HG02840 (cell line): Measurements from ENCODE around the gene MAL.

Experiments
- ATAC-seq: cut with Tn5 transposase; IDR thresholded peaks from one replicate; pipeline ENCODE4 v1.9.1; 2021; ENCODE audit warnings: mild to moderate bottlenecking, moderate library complexity, moderate number of reproducible peaks; ENCODE audit not compliant: unreplicated experiment, low FRiP score

MAL gene

DNA sequence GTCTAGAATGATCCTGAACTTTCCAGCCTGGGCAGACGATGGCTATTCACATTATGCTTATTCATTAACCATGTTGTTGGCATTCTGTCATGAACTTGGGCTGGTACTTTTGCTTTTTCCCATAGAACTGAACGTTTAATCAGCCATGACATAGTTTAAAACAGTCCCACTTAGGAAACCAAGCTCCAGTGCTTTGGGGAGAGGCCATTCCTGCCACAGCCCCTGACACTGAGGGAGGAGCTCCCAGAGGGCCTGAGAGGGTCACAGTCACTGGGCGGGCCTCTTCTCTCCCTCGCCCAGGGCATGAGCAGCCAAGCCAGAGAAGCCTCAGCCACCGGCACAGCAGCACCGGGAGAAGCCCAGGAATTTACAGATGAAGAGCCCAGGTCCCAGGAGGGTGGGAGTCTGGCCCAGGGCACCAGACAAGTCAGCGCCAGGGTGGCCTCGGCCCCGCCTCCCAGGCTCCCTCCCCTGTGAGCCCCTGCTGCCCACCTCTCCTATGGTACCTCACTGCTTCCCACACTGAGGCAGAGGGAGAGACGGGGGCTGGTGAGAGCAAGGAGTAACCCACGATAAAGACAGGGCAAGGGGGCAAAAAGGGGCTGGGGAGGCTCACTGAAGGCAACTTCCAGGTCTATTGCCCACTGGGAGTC is 33.6 kb downstream of the MAL start:
- no peak for ATAC-seq

DNA sequence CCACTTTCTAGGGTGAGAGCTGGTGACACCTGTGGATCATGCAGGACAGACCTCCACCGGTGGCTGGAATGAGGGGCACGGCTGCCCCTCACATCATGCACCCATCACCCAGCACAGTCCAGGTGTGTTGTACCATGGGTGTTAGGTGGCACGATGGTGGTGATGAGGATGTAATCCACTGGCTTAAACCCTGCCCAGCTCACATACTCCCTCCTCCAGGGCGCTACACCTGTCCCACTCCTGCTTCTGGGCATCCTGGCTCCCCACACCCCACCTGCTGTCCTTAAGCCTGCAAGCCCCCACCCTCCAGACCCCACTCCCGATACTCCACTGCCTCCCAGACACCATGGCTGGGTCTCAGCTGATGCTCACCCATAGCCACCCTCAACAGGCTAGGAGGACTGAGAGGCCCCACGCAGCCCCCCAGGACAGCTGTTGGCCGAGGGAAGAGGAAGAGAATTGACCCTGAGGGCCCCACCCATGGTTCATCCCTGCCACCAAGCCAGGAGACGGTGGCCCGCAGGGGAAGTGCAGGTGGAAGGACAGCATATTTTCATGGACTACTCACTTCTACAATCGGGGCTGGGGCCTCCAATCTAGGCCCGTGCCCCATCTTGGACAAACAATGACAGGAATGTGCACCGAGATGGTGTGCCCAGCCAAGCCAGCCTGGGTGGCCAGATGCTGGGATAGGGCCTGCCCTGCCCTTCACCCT is 34.3 kb downstream of the MAL start:
- no peak for ATAC-seq

DNA sequence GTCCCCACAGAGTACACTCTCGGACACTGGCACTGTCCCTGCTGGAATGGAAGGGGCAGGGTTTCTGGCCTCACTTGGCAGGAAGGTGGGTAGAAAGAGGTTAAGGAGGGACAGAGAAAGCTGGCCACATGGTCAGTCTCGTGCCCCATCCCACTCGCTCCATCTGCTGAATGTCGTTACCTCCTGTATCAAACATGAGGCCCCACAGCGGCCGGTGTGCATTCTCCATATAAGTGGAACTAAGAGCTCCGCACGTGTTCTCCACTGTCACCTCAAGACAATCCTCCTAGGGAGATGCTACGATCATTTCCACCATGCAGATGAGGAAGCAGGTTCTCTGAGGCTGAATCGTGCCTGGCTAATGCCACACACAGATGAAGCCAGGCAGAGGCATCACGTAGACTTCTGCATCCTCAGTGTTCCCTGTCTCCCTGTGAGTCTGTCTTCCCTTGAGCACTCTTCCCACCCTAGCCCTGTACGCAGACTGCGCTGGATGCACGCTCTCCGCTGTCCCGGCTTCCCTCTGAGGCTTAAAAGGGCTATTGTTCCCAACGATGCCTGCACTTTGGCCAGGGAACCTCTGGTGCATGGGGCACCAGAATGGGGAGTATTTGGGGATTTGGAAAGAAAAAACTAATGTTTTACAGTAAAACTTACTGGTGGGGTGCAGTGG is 35.1 kb downstream of the MAL start:
- ATAC-seq = no peak

DNA sequence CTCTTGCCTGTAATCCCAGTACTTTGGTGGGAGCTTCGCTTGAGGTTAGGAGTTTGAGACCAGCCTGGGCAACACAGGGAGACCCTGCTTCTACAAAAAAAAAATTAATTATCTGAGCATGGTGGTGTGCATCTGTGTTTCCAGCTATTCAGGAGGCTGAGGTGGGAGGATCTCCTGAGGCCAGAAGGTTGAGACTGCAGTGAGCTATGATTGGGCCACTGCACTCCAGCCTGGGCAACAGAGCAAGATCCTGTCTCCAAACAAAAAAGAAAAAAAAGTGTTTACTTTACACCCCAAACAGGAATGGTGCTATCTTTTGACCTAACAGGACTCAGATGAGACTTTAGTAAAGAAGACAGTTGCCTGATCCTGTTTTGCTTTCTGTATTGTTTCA is 35.6 kb downstream of the MAL start:
- ATAC-seq = no peak

DNA sequence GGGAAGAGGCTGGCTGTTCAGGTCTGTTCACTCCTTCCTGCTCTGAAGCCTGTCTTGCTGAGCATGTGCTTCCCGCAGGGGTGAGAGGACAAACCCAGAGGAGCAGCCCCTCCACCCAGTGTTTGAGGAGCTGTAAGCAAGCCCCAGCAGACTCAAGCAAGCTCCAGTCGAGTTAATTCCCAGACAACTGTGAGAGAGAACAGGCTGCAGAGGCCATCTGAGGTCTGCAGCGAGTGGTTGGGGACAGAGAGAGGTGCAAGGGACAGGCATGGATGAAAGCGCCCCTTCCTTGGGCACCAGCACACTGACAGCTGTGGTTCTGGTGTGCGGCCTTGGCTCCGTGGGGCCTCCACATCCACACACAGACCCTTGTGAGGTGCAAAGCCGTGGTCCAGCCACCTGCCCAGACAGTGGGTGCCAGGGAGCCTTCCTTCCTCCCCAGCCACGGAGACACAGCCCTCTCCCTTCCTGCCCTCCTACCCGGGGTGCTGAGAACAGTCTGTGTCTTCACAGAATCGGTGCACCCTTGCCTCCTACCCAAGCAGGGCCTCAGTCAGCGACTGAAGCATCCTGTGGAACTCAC is 36.2 kb downstream of the MAL start:
- no peak for ATAC-seq

DNA sequence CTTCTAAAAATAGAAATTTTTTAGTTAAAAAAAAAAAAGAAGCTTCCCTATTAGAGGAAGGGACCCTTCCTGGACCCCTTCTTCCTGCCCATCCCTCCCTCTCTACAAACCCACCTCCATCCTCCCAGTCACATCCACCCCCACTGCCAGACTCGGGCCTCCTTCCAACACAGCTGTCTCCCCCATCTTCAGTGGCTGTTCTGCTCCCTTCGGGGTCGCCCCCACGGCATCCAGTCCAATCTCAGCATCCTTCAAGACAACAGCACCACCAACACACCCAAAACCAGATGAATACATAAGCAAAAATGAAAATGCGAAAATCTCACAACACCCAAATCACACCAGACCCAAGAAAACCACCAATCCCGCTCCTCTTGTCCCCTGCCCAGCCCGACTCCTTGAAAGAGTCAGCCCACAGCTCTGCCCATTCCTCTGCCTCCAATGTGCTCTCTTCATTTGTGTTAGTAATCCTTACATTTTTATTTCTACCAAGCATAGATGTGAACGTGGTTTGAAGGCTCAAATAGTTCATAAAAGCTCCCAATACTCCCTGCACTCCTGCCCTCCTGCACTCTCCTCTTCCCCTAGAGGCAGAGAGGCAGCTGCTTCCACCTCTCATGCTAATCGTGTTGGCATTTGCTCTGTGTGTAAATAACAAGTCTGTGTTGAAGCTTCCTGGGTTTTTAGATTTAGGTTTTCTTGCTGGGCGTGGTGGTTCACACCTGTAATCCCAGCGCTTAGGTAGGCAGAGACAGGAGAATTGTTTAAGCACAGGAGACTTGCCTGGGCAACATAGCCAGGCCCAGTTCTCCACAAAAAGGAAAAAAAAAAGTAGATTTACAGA is 37.0 kb downstream of the MAL start:
- peak; percentile 15 for ATAC-seq

DNA sequence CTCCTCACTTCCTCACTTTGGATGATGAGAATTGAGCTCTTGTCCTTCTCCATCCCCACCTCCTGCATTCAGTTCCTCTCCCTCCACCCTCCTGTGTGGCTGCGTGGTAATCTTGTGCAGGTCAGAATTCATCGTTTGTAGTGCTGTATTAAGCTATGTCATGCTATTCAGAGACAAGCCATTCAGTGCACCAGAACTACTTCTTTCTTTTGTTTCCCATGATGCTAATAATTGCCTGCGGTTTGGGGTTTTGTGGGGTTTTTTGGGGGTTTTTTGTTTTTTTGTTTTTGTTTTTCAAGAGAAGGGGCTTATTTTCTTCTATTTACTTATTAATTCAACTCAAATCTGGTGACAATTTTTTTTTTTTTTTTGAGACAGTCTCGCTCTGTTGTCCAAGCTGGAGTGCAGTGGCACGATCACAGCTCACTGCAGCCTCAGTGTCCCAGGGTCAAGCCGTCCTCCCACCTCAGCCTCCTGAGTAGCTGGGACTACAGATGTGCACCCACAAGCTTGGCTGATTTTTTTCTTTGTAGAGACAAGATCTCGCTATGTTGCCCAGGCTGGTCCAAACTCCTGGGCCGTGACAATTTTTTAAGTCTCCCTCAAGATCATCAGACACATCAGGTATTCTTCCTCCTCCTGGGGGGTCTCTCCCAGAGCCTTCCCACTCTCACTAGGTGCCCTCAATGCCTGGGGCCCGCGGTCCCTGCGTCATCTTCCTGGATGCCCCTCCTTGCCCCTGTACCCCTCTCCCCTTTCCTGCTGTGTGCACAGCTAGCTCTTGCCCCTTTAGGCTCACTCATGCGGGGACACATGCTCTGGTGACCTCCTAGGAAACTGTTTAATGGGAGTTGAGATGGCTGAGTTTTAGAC is 37.8 kb downstream of the MAL start:
- peak; percentile 65 for ATAC-seq

DNA sequence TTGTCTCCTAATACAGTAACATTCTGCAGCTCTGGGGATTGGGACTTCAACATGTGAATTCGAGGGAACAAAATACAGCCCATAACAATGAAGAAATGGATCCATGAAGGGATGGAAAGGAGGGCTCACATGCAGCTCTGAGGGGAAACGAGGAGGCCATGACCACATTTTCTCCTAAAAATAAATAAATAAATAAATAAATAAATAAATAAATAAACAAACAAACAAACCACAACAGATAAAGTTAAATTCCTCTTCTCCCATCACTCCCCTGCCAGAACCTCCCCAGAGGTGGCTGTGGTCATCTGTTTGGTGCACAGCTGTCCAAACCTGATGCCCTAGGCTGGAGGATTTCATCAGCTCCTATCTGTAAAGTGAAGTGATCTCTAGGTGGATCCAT is 42.7 kb downstream of the MAL start:
- ATAC-seq = no peak

DNA sequence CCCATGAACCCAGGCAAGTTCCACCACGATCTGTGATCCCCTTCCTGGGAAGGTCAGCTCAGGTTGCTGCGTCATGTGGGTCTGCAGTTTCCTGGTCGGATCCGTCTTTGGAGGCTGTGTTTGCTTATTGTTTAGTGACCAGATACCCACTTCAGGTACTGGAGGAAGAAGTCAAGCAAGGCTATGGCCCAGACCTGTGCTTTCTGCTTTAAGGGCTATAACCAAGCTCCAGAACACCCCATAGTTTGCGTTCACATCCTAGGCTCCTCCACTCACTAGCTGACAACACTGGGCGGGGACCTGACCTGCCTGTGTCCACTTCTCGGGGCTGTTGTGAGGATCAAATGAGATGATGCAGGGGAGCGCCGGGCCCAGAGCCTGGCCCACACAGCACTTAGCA is 44.0 kb downstream of the MAL start:
- ATAC-seq = no peak

DNA sequence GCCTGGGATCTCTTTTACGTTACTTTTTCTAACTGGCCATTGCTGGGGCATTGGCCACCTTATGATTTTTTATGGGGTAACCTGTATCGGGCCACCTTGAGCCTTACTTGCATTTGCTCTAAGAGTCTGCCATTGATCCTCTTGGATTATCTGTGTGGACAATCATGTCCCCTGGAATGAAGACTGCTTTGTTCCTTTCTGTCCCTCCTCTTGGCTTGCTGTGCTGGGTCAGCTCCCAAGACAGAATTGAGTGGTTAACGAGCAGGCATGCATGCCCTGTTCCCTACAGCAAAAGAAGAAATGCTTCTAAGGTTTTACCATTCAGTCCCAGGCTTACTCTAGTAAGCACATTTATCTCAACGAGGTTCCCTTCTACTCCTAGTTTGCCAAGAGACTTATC is 46.3 kb downstream of the MAL start:
- ATAC-seq = no peak

DNA sequence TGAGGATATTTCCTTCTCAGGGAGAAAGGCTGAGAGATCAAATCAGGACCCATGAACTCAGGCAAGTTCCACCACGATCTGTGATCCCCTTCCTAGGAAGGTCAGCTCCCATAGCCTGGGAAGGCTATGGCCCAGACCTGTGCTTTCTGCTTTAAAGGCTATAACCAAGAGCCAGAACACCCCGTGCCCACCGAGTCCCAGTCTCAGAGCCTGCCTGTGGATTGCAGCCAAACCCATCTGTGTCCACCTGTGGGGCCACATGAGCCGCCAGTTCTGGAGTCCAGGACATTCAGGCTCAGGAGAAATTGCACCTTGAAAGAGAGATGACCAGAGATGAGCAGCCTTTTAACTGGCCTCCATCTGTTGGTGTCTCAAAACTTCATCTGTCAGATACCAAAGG is 46.9 kb downstream of the MAL start:
- ATAC-seq = no peak

DNA sequence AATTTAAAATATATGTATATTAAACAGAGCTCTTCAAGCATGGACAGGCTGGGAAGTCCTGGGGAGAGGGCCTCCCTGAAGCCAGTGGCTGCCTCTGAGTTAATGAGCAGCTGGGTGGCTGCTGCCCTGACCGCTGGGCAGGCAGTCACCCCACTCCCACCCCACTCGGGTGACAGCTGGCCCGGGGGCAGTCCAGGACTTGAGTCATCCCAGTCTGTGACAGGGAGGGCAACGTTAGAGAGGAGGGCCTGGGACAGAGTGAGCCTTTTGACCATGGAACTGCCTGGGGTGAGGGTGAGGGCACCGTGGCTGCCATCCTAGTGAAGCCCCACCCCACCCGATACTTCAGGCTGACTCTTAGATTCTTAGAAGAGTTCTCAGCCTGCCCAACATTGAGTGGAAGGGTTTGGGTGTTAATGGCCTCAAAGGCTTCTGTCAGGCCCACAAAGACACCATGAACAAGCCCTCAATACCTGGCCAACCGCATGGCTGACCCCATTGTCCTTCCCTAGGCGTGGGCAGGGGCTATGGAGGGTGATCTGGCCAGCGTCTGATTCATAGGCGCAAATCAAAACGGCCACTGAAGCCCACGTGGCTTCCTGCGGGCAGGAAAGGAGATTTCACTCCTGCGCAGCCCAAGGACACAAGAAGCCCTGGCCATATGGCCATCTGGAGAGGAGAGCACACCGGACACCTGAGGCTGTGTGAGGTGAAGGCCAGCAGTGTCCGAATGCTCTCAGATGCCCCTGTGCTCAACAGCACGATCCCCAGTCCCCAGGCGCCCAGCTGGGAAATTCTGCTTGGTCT is 48.6 kb downstream of the MAL start:
- ATAC-seq = no peak

DNA sequence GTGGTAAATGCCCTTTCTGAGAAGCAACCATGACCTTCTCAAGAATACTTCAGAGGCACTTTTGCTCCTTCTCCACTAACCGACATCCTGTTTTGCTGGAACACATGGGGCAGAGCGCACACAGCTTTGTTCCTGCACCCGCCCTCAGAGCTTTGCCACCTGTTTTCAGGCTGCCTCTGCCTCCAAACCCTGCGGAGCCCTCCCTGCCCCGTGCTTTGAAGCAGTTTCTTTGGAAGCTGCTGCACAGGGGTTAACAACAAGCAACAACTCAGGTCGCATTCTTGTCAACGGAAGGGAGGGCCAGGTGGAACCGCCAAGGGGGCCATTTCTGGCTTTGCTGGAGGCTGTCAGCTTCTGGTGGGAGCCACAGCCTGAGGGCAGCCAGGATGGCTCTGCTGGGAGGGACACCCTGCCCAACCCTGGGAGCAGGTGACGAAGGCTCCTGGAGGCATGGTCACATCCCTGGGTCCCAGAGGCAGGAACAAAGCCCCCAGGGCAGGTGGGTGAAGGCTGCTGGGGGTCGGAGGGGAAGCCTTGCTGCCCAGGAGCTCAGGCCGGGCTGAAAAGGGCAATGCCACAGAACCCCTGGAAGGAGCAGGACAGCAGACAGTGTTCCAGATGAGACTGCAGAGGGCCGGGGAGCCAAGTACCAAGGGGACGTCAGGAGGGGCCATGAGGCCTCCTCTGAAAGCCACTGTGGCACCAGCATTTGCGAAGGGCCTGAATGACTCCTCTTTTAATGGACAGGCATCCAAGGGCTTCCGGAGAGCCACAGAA is 49.3 kb downstream of the MAL start:
- no peak for ATAC-seq

DNA sequence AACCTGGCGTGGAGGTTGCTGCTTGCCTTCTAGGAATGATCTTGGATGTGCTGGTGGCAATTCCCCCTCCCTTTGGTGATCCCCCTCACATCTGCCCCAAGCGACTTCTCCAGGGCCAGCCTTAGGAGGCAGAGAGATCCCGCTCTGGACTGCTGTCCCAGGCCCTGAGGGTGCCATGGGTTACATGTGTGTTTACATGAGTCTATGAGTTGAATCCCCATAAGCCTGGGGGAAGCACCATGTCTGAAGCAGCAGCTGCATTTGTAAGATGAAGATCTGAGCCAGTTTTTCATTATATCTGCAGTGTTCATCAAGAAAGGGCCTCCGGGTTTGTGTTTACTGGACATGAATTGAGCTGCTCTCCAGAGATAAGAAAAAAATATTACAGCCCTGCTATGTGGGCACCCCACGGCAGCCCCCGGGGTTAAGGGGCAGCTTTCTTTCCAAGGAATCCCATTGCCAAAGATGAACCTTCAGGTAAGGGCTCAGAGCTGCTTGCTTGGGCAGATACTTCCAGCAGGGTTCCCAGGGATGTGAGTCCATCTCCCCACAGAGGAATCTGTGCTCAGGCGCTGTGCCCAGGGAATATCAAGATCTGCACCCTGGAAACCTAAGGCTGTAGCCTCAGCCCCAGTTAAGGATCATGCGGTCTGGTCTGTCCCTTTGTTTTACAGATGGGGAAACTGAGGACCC is 50.1 kb downstream of the MAL start:
- ATAC-seq = no peak

DNA sequence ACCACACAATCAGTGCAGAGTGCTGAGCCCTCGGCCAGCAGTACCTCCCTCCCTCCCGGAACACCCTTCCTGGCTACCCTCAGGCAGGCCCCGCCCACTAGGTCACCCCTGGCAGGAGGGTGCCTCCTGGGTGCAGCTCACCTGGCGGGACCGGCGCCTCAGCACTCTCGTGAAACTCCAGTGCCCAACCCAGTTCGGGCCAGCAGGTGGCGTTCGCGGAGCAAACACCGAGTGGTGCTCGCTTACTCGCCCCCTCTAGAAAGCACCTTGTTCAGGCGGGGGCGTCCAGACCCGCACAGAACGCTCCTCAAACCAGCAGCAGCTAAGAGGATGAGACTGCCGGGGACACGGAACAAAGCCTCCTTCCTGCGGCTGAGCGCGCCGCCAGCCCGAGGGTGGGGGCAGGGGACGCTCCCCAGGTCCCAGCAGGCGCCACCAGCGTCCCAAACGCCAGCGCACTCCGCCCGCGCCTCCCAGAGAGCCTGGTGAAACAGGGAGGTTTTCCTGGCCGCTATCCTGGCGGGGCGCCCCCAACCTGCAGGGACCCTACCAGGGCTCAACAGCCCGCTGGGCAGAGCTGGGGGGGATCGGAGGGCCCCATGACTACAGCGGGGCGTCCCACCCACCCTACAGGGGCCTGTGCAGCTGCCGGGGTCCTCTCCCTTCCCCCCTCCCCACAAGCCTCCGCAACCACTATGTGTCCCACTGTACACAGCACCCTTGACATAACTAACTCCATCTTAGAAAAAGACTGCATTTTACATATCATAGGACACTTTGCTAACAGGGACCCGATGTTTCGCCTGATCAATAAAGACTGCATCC is 51.4 kb downstream of the MAL start:
- peak; percentile 75 for ATAC-seq

DNA sequence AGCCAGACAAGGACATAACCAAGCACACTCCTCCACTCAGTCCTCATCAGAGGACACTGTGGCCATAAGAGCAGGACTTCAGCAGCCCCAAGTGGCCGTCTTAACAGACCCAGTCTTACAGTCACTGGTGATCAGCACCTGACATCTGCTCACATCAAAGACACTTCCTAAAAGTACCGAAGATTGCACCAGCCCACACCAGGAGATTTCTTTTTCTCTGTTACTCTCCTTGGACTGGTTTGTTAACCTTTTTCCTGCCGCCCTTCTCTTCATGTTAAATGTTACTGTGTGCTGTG is 52.0 kb downstream of the MAL start:
- no peak for ATAC-seq
